Gastrocnemius medialis (tissue), 4 donors: ENCODE results near the gene SAV1. TPM values are rescaled to one million over a fixed set of nuclear protein-coding genes. Genes with fewer than 3 reads are reported as not detected.

Source experiments
- ATAC-seq, 2 donors: fragments of 150-250 bp; one replicate each; pipeline ENCODE4 v1.9.1; 2016
- DNase-seq, 2 donors: peaks; one replicate each; pipeline ENCODE4 v3.0.0-alpha.2; 2019
- H3K27ac ChIP-seq, 4 donors: fragments of 200-600 bp; sonication (generic); 1 replicate in 1 of 4; 2 replicates in 3 of 4; pipeline ENCODE4 v1.5.1; 2016 to 2018; ENCODE audit warnings: mild to moderate bottlenecking in 2 of 4, moderate library complexity in 1 of 4
- H3K27me3 ChIP-seq, 3 donors: fragments of 200-600 bp; sonication (generic) in 2 of 3; 1 replicate in 1 of 3; 2 replicates in 2 of 3; pipeline versions ENCODE4 v1.5.1 to v1.6.0; 2016 to 2019; ENCODE audit warnings: mild to moderate bottlenecking in 1 of 3, moderate library complexity in 1 of 3
- H3K36me3 ChIP-seq, 2 donors: fragments of 200-600 bp; sonication (generic) in 1 of 2; one replicate each; pipeline ENCODE4 v1.5.1; 2017 to 2018
- H3K4me1 ChIP-seq, 2 donors: fragments of 200-600 bp; sonication (generic) in 1 of 2; one replicate each; pipeline ENCODE4 v1.5.1; 2016 to 2017; ENCODE audit warnings: mild to moderate bottlenecking in 2 of 2
- H3K4me3 ChIP-seq, 4 donors: fragments of 200-600 bp; sonication (generic) in 3 of 4; 1 replicate in 1 of 4; 2 replicates in 3 of 4; pipeline ENCODE4 v1.5.1; 2016 to 2019; ENCODE audit warnings: mild to moderate bottlenecking in 2 of 4
- H3K9me3 ChIP-seq, 3 donors: fragments of 200-600 bp; sonication (generic) in 2 of 3; 1 replicate in 1 of 3; 2 replicates in 2 of 3; pipeline ENCODE4 v1.5.1; 2016 to 2019
- CTCF ChIP-seq, 5 experiments: fragments of 450-650 bp in 3 of 5; fragments of 200-600 bp in 2 of 5; sonication (generic) in 2 of 5; IDR thresholded peaks in 4 of 5; conservative IDR thresholded peaks in 1 of 5; 1 replicate in 4 of 5; 2 replicates in 1 of 5; pipeline ENCODE4 v1.5.1; 2016 to 2019; ENCODE audit warnings: antibody characterized with exemption in 5 of 5, mild to moderate bottlenecking in 3 of 5, moderate library complexity in 3 of 5
- POLR2A ChIP-seq, 2 donors: fragments of 450-650 bp; IDR thresholded peaks; one replicate each; pipeline ENCODE4 v1.6.1; 2017; ENCODE audit warnings: antibody characterized with exemption in 2 of 2, mild to moderate bottlenecking in 2 of 2, moderate library complexity in 2 of 2
- in situ Hi-C, 4 donors: fragments of 200-750 bp; cut with MboI; loops; one replicate each; pipeline versions ENCODE4 v1.15.0 to v1.8.0; 2017; ENCODE audit warnings: low sequenced_read_pairs in 4 of 4
- intact Hi-C: fragments of 100-400 bp; cut with DNase I; formaldehyde crosslinking; loops from one replicate; pipeline ENCODE4 v1.15.1; 2023; ENCODE audit warnings: low total_unique reads
- total RNA-seq, 4 donors: library from RNA; depleted of rRNA; stranded (reverse); fragments of >200 nt; gene quantifications; one replicate each; pipeline versions ENCODE4 v1.1.0 to v1.2.3, GENCODE V29; 2016

Gene SAV1
- 10 to 100 TPM; 18.3 to 68.7 (median 36.8) TPM for total RNA-seq

- peak within 1 kb of the TSS; percentile 65 to 95 (median 80) for H3K4me3 ChIP-seq
- H3K27ac ChIP-seq, result peak within 1 kb of the TSS; percentile 89 to 97 (median 96)
- intact Hi-C loops (loop anchor here (1.0 to 5.0 kb wide), 5 partner anchors 71 to 436 kb away; partner anchors contain the start of genes MAP4K5 and SOS2), in situ Hi-C loops (no loop called here)
- DNase-seq, result peak; percentile 72 to 82
- peaks cover 27 to 29% of the 10 kb centered on the region in 2 donors for H3K4me1 ChIP-seq
- ATAC-seq, result peak; percentile 87 to 90
- no peaks in the 10 kb centered on the region for H3K27me3 ChIP-seq
- peak; percentile 93 to 94 for TF ChIP-seq POLR2A (IDR thresholded peaks at IDR 0.05)
- TF ChIP-seq CTCF (IDR thresholded peaks at IDR 0.05 in 4 of 5, conservative IDR thresholded peaks at IDR 0.05 in 1 of 5), result peak in 1 of 5 experiments; percentile 7
- peaks cover 0 to 11% of the 10 kb centered on the region in 2 donors for H3K36me3 ChIP-seq
- no peaks in the 10 kb centered on the region for H3K9me3 ChIP-seq
These were observed at the start of gene SAV1 for GRCh38 chr14:50667996-50668825. SAV1 (minus strand) TSS chr14:50668306; CDS start chr14:50667967, 339 bp downstream.

GRCh38 chr14:50717811-50718210, 49.7 kb upstream of the SAV1 start:
- peaks cover 0 to 24% of the 10 kb centered on the region in 2 donors for H3K36me3 ChIP-seq
- no peaks in the 10 kb centered on the region for H3K4me1 ChIP-seq
- no peak for ATAC-seq
- in situ Hi-C loops, result loop anchor here in 1 of 4 donors (10.0 kb wide), 1 partner anchor 103 kb away; no protein-coding TSS in a partner anchor
- H3K4me3 ChIP-seq, result no peak overlapping the region
- no peak for DNase-seq
- H3K9me3 ChIP-seq, result no peaks in the 10 kb centered on the region
- H3K27ac ChIP-seq, result no peak overlapping the region
- intact Hi-C loops, result no loop called here
- H3K27me3 ChIP-seq, result no peaks in the 10 kb centered on the region
- no peak for TF ChIP-seq POLR2A (IDR thresholded peaks at IDR 0.05)
- no peak for TF ChIP-seq CTCF (IDR thresholded peaks at IDR 0.05 in 4 of 5, conservative IDR thresholded peaks at IDR 0.05 in 1 of 5)

- H3K27ac ChIP-seq, result no peak overlapping the region
- H3K27me3 ChIP-seq, result no peaks in the 10 kb centered on the region
- in situ Hi-C loops (loop anchor here in 1 of 4 donors (10.0 kb wide), 1 partner anchor 100 kb away; no protein-coding TSS in a partner anchor), intact Hi-C loops (loop anchor here (5.0 kb wide), 2 partner anchors 97 to 117 kb away; no protein-coding TSS in a partner anchor)
- no peak overlapping the region for H3K4me3 ChIP-seq
- H3K9me3 ChIP-seq, result no peaks in the 10 kb centered on the region
- DNase-seq (no peak), ATAC-seq (peak in 1 of 2 donors; percentile 54)
- no peak for TF ChIP-seq POLR2A (IDR thresholded peaks at IDR 0.05)
- peak; percentile 15 to 53 (median 30) for TF ChIP-seq CTCF (IDR thresholded peaks at IDR 0.05 in 4 of 5, conservative IDR thresholded peaks at IDR 0.05 in 1 of 5)
- H3K36me3 ChIP-seq, result no peaks in the 10 kb centered on the region
- H3K4me1 ChIP-seq, result no peaks in the 10 kb centered on the region
These were observed 46.5 kb upstream of the SAV1 start for GRCh38 chr14:50714450-50715073.

- in situ Hi-C loops, result loop anchor here in 1 of 4 donors (10.0 kb wide), 1 partner anchor 96 kb away; no protein-coding TSS in a partner anchor
- intact Hi-C loops, result loop anchor here (5.0 kb wide), 2 partner anchors 94 to 114 kb away; no protein-coding TSS in a partner anchor
- TF ChIP-seq CTCF (IDR thresholded peaks at IDR 0.05 in 4 of 5, conservative IDR thresholded peaks at IDR 0.05 in 1 of 5) (no peak), POLR2A (IDR thresholded peaks at IDR 0.05) (no peak)
- H3K4me3 ChIP-seq, result no peak overlapping the region
- no peaks in the 10 kb centered on the region for H3K4me1 ChIP-seq
- H3K9me3 ChIP-seq, result no peaks in the 10 kb centered on the region
- ATAC-seq (no peak), DNase-seq (no peak)
- no peaks in the 10 kb centered on the region for H3K36me3 ChIP-seq
- no peak overlapping the region for H3K27ac ChIP-seq
- H3K27me3 ChIP-seq, result no peaks in the 10 kb centered on the region
These were observed 42.9 kb upstream of the SAV1 start for GRCh38 chr14:50711043-50711442.
